HG02763 (cell line): ENCODE measurements around the gene KCNC4.

Experiments
- ATAC-seq: cut with Tn5 transposase; IDR thresholded peaks from one replicate; pipeline ENCODE4 v1.9.1; 2021; ENCODE audit warnings: mild to moderate bottlenecking, moderate library complexity; ENCODE audit not compliant: unreplicated experiment

Gene KCNC4

GRCh38 chr1:110188035-110188618, 22.0 kb upstream of the KCNC4 start:
- no peak for ATAC-seq

GRCh38 chr1:110189181-110189580, 20.9 kb upstream of the KCNC4 start:
- no peak for ATAC-seq

GRCh38 chr1:110190282-110190929, 19.7 kb upstream of the KCNC4 start:
- ATAC-seq = no peak

- no peak for ATAC-seq
Measured at GRCh38 chr1:110192541-110192940, 17.6 kb upstream of the KCNC4 start.

- no peak for ATAC-seq
Measured at GRCh38 chr1:110195196-110195595, 14.9 kb upstream of the KCNC4 start.

GRCh38 chr1:110196917-110197765, 13.0 kb upstream of the KCNC4 start:
- ATAC-seq = peak; percentile 50

GRCh38 chr1:110197905-110198629, 12.0 kb upstream of the KCNC4 start:
- no peak for ATAC-seq

GRCh38 chr1:110198746-110199145, 11.4 kb upstream of the KCNC4 start:
- ATAC-seq = no peak

- ATAC-seq = no peak
Measured at GRCh38 chr1:110200190-110200589, 9.9 kb upstream of the KCNC4 start.

GRCh38 chr1:110200666-110201065, 9.4 kb upstream of the KCNC4 start:
- no peak for ATAC-seq

GRCh38 chr1:110201157-110201825, 8.8 kb upstream of the KCNC4 start:
- ATAC-seq = no peak

- no peak for ATAC-seq
Measured at GRCh38 chr1:110203021-110203661, 7.0 kb upstream of the KCNC4 start.

- ATAC-seq = no peak
Measured at GRCh38 chr1:110205156-110205555, 5.0 kb upstream of the KCNC4 start.

GRCh38 chr1:110205591-110206155, 4.4 kb upstream of the KCNC4 start:
- ATAC-seq = no peak

GRCh38 chr1:110206261-110206920, 3.7 kb upstream of the KCNC4 start:
- no peak for ATAC-seq

GRCh38 chr1:110207831-110208230, 2.3 kb upstream of the KCNC4 start:
- no peak for ATAC-seq

GRCh38 chr1:110208916-110209645, 1.0 kb upstream of the KCNC4 start:
- no peak for ATAC-seq

GRCh38 chr1:110210604-110211495, 736 bp downstream of the KCNC4 start:
- no peak for ATAC-seq
